Transverse colon (tissue), 4 donors: ENCODE data around the gene FRMD8. TPM values are rescaled to one million over a fixed set of nuclear protein-coding genes. Genes with fewer than 3 reads are reported as not detected.

Experiments used
- DNase-seq: peaks from one replicate; pipeline ENCODE4 v3.0.0-alpha.2; 2019
- H3K27ac ChIP-seq, 4 donors: fragments of 200-600 bp; sonication (generic); 2 replicates each; pipeline ENCODE4 v1.5.1; 2016 to 2018; ENCODE audit warnings: inconsistent platforms in 4 of 4
- H3K27me3 ChIP-seq: fragments of 200-600 bp; sonication (generic); 2 replicates; pipeline ENCODE4 v1.5.1; 2017; ENCODE audit warnings: inconsistent platforms
- H3K36me3 ChIP-seq, 4 donors: fragments of 200-600 bp; sonication (generic); 2 replicates each; pipeline ENCODE4 v1.5.1; 2017 to 2019; ENCODE audit warnings: inconsistent platforms in 4 of 4
- H3K4me1 ChIP-seq, 4 donors: fragments of 200-600 bp; sonication (generic); 2 replicates each; pipeline ENCODE4 v1.5.1; 2017 to 2020; ENCODE audit warnings: inconsistent platforms in 4 of 4
- H3K4me3 ChIP-seq, 4 donors: fragments of 200-600 bp; sonication (generic); 1 replicate in 1 of 4; 2 replicates in 3 of 4; pipeline versions ENCODE4 v1.5.1 to v1.6.1; 2017 to 2019; ENCODE audit warnings: inconsistent platforms in 4 of 4
- H3K9me3 ChIP-seq, 2 donors: fragments of 200-600 bp; sonication (generic); 2 replicates each; pipeline ENCODE4 v1.5.1; 2017 to 2019; ENCODE audit warnings: inconsistent platforms in 2 of 2
- EP300 ChIP-seq: sonication (generic); formaldehyde crosslinking; IDR thresholded peaks from one replicate; pipeline ENCODE4 v1.6.1; 2017; ENCODE audit warnings: antibody characterized with exemption, low read depth
- POLR2A ChIP-seq: fragments of 450-650 bp; IDR thresholded peaks from one replicate; pipeline ENCODE4 v1.6.1; 2016; ENCODE audit warnings: antibody characterized with exemption, mild to moderate bottlenecking, moderate library complexity
- POLR2AphosphoS5 ChIP-seq, 3 donors: sonication (generic); formaldehyde crosslinking; IDR thresholded peaks; one replicate each; pipeline ENCODE4 v1.6.1; 2016; ENCODE audit warnings: antibody characterized with exemption in 3 of 3
- WGBS, 2 donors: methylation state at CpG; one replicate each; pipeline ENCODE4 v1.1.5; 2018; ENCODE audit warnings: low coverage in 1 of 2; 5-methylcytosine and 5-hydroxymethylcytosine counted together
- in situ Hi-C, 4 donors: fragments of 200-750 bp; cut with MboI; loops; one replicate each; pipeline versions ENCODE4 v1.15.0 to v1.15.1; 2017; ENCODE audit warnings: low sequenced_read_pairs in 3 of 4, low pct_ligation_motif_present in 1 of 4, low pct_unique_long_range_greater_than_20kb in 1 of 4
- intact Hi-C: fragments of 100-400 bp; cut with DNase I; formaldehyde crosslinking; loops from one replicate; pipeline ENCODE4 v1.15.1; 2023; ENCODE audit warnings: low total_unique reads
- total RNA-seq, 4 donors: library from RNA; depleted of rRNA; stranded (reverse); fragments of >200 nt; gene quantifications; one replicate each; pipeline ENCODE4 v1.1.0, GENCODE V29; 2016
- TF ChIP-seq, protein P1 (sequence below), 5 experiments: fragments of 200-600 bp in 3 of 5; fragments of 450-650 bp in 2 of 5; sonication (generic) in 3 of 5; IDR thresholded peaks; 1 replicate in 2 of 5; 2 replicates in 3 of 5; pipeline ENCODE4 v1.5.1; 2016 to 2017; ENCODE audit warnings: antibody characterized with exemption in 5 of 5, inconsistent platforms in 3 of 5, mild to moderate bottlenecking in 2 of 5, moderate library complexity in 1 of 5

FRMD8 gene
- total RNA-seq, 4 donors from 2014 or later = 64.3 to 164 (median 128) TPM

DNA sequence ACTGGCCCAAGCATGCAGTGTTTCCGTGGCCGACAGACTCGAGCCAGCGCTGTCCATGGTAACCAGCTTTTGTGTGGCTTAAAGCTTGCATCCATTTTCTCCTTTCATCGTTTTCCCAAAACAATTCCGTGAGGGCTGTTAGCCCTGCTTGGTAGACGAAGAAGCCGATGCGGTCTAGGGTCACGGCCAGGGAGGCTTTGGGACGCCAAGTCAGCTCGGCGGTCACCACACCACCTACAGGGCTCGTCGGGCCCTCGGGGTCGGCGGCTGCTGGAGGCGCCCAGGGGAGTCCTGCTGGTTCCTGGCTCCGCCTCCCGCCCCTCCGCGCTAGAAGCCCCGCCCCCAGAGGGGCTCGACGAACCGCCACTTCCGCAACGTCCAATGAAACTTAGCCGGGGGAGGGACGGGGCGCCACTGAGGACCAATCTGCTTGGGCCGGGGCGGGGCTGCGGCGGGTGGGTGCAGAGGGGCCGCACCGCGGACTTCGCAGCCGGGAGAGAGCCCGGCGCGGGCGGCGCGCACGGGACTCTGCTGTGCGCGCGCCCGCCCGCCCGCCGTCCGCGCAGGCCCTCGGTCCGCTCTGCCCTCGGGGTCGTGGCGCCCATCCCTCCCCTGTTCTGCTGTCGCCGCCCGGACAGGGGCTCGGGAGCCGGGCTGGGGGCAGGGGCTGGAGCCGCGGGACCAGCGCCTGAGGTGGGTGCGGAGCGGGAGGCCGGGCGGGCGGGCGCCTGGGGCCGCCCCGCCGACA is 32.0 kb upstream of the FRMD8 start, which contains the start of gene TIGD3:
Gene TIGD3, plus strand, starts transcription at position 487 of the 748 bp plus-strand sequence. CDS start 1,058 bp downstream, outside the sequence.
- peak; percentile 99 for DNase-seq
- H3K27ac ChIP-seq = peak within 1 kb of the TSS; percentile 70 to 86 (median 84)
- intact Hi-C loops (no loop called here), in situ Hi-C loops (no loop called here)
- H3K4me1 ChIP-seq = peaks cover 11 to 25% (median 23%) of the 10 kb centered on the region in 4 donors
- peak within 1 kb of the TSS; percentile 61 to 88 (median 79) for H3K4me3 ChIP-seq
- peak; percentile 20 to 37 (median 32) for TF ChIP-seq POLR2AphosphoS5 (IDR thresholded peaks at IDR 0.05)
- TF ChIP-seq, protein P1, sequence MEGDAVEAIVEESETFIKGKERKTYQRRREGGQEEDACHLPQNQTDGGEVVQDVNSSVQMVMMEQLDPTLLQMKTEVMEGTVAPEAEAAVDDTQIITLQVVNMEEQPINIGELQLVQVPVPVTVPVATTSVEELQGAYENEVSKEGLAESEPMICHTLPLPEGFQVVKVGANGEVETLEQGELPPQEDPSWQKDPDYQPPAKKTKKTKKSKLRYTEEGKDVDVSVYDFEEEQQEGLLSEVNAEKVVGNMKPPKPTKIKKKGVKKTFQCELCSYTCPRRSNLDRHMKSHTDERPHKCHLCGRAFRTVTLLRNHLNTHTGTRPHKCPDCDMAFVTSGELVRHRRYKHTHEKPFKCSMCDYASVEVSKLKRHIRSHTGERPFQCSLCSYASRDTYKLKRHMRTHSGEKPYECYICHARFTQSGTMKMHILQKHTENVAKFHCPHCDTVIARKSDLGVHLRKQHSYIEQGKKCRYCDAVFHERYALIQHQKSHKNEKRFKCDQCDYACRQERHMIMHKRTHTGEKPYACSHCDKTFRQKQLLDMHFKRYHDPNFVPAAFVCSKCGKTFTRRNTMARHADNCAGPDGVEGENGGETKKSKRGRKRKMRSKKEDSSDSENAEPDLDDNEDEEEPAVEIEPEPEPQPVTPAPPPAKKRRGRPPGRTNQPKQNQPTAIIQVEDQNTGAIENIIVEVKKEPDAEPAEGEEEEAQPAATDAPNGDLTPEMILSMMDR (IDR thresholded peaks at IDR 0.05) = no peak
- no peak for TF ChIP-seq POLR2A
- peaks cover 15% of the 10 kb centered on the region for H3K27me3 ChIP-seq
- WGBS, 2 donors = 1 to 2% methylated on average over 5 to 17 of the region's 79 CpGs
- peaks cover 0 to 25% (median 12%) of the 10 kb centered on the region in 4 donors for H3K36me3 ChIP-seq
- H3K9me3 ChIP-seq = no peaks in the 10 kb centered on the region

DNA sequence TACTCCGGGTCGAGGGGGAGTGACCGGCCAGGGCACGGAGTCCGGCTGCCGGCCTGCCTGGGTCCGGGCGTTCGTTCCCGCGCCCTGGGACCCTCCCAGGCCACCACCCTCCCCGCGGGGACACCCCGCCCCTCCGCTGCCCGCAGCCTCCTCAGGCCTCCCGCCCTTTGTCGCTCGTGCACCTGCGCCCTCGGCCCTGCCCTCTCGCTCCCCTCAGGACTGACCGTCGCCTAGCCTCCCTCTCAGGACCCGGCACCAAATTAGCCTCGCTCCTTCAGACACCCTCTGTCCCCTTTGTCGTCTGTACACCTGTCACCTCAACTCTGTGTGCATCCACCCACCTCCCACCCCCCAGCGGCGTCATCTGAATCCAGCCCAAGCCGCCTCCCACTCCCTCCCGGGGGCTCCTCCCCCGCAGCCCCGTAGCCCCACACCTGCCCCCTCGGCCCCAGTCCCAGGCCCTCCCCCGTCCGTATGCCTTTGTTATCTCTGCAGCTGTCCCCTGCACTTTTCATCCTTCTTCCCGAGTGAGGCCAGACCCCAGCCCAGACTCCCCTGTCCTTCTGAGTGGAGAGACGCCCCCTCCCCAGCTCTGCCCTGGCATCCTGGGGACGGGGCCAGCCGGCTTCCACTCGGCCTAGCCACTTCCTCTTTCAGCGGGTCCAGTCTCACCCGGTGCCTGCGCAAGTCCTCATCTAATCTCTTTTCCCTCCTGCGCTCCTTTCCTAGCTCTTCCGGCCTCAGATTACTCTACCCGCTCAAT is 31.2 kb upstream of the FRMD8 start:
- Histone ChIP-seq H3K4me1 (peaks cover 11 to 25% (median 23%) of the 10 kb centered on the region in 4 donors), H3K27ac (peak overlapping the region; percentile 70 to 86 (median 84)), H3K9me3 (no peaks in the 10 kb centered on the region), H3K4me3 (peak overlapping the region; percentile 61 to 88 (median 79)), H3K36me3 (peaks cover 0 to 18% (median 8%) of the 10 kb centered on the region in 4 donors), H3K27me3 (peaks cover 15% of the 10 kb centered on the region)
- intact Hi-C loops = no loop called here
- in situ Hi-C loops = no loop called here
- 3% methylated on average over 35 of the region's 47 CpGs; no CpG with 5 or more reads in 1 of the 2 donors for WGBS, 2 donors
- peak; percentile 58 for DNase-seq
- TF ChIP-seq POLR2A = no peak
- no peak for TF ChIP-seq POLR2AphosphoS5 (IDR thresholded peaks at IDR 0.05)
- TF ChIP-seq, protein P1 (IDR thresholded peaks at IDR 0.05) = no peak
- TF ChIP-seq EP300 = no peak

DNA sequence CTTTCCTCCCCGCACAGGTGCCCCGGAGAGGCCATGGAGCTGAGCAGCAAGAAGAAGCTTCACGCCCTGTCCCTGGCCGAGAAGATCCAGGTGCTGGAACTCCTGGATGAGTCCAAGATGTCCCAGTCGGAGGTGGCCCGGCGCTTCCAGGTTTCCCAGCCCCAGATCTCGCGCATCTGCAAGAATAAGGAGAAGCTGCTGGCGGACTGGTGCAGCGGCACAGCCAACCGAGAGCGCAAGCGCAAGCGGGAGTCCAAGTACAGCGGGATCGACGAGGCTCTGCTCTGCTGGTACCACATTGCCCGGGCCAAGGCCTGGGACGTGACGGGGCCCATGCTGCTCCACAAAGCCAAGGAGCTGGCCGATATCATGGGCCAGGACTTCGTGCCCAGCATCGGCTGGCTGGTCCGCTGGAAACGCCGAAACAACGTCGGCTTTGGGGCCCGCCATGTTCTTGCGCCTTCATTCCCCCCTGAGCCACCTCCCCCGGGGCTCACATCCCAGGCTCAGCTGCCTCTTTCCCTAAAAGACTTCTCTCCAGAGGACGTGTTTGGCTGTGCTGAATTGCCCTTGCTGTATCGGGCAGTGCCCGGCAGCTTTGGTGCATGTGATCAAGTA is 30.6 kb upstream of the FRMD8 start:
- WGBS, 2 donors = 54% methylated on average over 35 of the region's 35 CpGs; no CpG with 5 or more reads in 1 of the 2 donors
- H3K4me3 ChIP-seq = peak overlapping the region in 3 of 4 donors; percentile 73 to 88 (median 85)
- DNase-seq = peak; percentile 37

More for the DNA sequence above, 30.6 kb upstream of the FRMD8 start:
- in situ Hi-C loops = no loop called here
- Histone ChIP-seq H3K36me3 (peaks cover 0 to 13% (median 6%) of the 10 kb centered on the region in 4 donors), H3K9me3 (no peaks in the 10 kb centered on the region), H3K27ac (peak overlapping the region in 2 of 4 donors; percentile 82 to 86), H3K4me1 (peaks cover 11 to 25% (median 23%) of the 10 kb centered on the region in 4 donors), H3K27me3 (peaks cover 15% of the 10 kb centered on the region)
- intact Hi-C loops = no loop called here
- TF ChIP-seq POLR2AphosphoS5 (IDR thresholded peaks at IDR 0.05) (no peak), EP300 (no peak), POLR2A (no peak)
- TF ChIP-seq, protein P1 (IDR thresholded peaks at IDR 0.05) = no peak
